ENCODE results near the gene ECEL1.

The ECEL1 gene

DNA sequence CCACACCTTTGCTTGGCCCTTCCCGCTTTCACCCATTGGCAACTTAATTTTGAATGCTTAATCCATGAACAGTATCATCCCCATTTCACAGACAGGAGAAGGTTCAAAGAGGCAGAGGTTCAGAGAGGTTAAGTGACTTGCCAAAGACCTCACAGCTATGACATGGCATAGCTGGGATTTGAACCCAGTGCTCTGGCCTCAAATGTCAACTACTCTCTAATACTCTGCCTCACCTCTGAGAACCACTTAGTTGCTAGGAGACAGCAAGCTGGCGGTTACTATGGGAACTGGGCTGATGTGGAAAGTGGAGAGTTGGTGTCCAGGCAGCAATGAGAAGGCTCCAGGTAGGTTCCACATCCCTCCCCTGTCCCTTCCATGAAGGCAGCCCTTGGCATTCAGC lies 16.8 kb upstream of the ECEL1 start:
- H3K4me3 ChIP-seq (replicated peaks in 1 of 2; ENCODE audit: low read depth in 2 of 2, low read length in 2 of 2) = no peak overlapping the region
- no peak for DNase-seq (ENCODE audit: low read depth in 2 of 2)
- TF ChIP-seq, protein P1, sequence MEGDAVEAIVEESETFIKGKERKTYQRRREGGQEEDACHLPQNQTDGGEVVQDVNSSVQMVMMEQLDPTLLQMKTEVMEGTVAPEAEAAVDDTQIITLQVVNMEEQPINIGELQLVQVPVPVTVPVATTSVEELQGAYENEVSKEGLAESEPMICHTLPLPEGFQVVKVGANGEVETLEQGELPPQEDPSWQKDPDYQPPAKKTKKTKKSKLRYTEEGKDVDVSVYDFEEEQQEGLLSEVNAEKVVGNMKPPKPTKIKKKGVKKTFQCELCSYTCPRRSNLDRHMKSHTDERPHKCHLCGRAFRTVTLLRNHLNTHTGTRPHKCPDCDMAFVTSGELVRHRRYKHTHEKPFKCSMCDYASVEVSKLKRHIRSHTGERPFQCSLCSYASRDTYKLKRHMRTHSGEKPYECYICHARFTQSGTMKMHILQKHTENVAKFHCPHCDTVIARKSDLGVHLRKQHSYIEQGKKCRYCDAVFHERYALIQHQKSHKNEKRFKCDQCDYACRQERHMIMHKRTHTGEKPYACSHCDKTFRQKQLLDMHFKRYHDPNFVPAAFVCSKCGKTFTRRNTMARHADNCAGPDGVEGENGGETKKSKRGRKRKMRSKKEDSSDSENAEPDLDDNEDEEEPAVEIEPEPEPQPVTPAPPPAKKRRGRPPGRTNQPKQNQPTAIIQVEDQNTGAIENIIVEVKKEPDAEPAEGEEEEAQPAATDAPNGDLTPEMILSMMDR (IDR thresholded peaks at IDR 0.05; ENCODE audit: low read depth, low read length) = no peak

DNA sequence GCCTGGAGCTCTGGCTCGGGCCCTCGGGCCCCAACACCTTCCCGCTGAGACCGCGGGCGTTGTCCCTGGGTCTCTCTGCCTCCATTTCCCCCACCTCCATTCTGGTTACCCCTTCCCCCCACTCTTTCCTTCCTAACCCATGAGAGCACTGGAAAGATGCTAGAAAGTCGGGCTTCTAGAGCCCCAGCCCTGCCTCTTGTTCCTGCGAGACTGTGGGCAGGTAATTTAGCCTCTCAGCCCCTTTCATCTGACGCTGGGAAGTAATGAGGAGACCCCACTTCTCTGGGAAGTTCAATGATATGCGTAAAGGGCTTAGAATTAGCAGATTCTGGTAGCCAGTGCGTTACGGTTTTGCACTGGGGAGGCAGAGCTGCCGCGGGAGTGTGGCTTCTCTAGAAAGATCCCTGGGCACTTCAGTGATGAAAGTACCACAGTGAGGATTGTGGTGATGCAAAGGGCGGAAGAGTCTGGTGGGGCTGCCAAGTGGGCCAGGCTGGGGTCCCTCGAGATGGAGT lies 16.2 kb upstream of the ECEL1 start:
- H3K4me3 ChIP-seq (replicated peaks in 1 of 2; ENCODE audit: low read depth in 2 of 2, low read length in 2 of 2) = no peak overlapping the region

GRCh38 chr2:232502911-232503808 lies 15.5 kb upstream of the ECEL1 start:
- TF ChIP-seq, protein P1 (IDR thresholded peaks at IDR 0.05; ENCODE audit: low read depth, low read length) = no peak
- H3K4me3 ChIP-seq (replicated peaks in 1 of 2; ENCODE audit: low read depth in 2 of 2, low read length in 2 of 2) = peak overlapping the region in 1 of 2 donors; percentile 8
- DNase-seq (ENCODE audit: low read depth in 2 of 2) = peak; percentile 16 to 47

More for the DNA sequence above, 16.2 kb upstream of the ECEL1 start:
- TF ChIP-seq, protein P1 (IDR thresholded peaks at IDR 0.05; ENCODE audit: low read depth, low read length) = no peak
- no peak for DNase-seq (ENCODE audit: low read depth in 2 of 2)

DNA sequence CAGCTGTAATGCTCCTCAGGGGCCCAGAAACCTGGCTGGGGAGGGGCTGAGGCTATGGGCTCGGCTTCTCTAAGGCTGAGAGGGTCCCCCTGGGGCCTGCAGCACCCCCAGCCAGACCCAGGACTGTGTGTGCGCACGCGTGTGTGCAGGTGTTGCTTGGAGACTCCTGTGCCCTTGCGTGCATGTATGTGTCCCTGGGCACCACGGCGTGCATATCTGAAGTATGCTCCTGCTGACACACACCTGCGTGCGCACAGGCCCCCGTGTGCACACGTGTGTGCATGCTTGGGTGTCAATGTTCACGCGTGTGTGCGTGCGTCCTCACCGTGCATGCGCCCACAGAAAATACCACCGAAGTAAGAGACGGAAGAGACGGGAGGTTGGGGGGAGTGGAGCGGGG lies 14.9 kb upstream of the ECEL1 start:
- H3K4me3 ChIP-seq (replicated peaks in 1 of 2; ENCODE audit: low read depth in 2 of 2, low read length in 2 of 2) = no peak overlapping the region
- no peak for DNase-seq (ENCODE audit: low read depth in 2 of 2)
- TF ChIP-seq, protein P1 (IDR thresholded peaks at IDR 0.05; ENCODE audit: low read depth, low read length) = no peak

- no peak for DNase-seq (ENCODE audit: low read depth in 2 of 2)
- H3K4me3 ChIP-seq (replicated peaks in 1 of 2; ENCODE audit: low read depth in 2 of 2, low read length in 2 of 2) = no peak overlapping the region
- TF ChIP-seq, protein P1 (IDR thresholded peaks at IDR 0.05; ENCODE audit: low read depth, low read length) = no peak
These were observed 14.3 kb upstream of the ECEL1 start for GRCh38 chr2:232501794-232502390.

- no peak overlapping the region for H3K4me3 ChIP-seq (replicated peaks in 1 of 2; ENCODE audit: low read depth in 2 of 2, low read length in 2 of 2)
- TF ChIP-seq, protein P1 (IDR thresholded peaks at IDR 0.05; ENCODE audit: low read depth, low read length) = no peak
- DNase-seq (ENCODE audit: low read depth in 2 of 2) = no peak
These were observed 13.7 kb upstream of the ECEL1 start for GRCh38 chr2:232501331-232501771.

Measured in cardiac fibroblast (primary cell).